ENCODE measurements around the gene TRIP10.

Gene TRIP10

GRCh38 chr19:6729573-6730152 lies 9.8 kb upstream of the TRIP10 start:
- DNase-seq: no peak

GRCh38 chr19:6730153-6730804 lies 9.2 kb upstream of the TRIP10 start:
- DNase-seq: peak; percentile 45

DNA sequence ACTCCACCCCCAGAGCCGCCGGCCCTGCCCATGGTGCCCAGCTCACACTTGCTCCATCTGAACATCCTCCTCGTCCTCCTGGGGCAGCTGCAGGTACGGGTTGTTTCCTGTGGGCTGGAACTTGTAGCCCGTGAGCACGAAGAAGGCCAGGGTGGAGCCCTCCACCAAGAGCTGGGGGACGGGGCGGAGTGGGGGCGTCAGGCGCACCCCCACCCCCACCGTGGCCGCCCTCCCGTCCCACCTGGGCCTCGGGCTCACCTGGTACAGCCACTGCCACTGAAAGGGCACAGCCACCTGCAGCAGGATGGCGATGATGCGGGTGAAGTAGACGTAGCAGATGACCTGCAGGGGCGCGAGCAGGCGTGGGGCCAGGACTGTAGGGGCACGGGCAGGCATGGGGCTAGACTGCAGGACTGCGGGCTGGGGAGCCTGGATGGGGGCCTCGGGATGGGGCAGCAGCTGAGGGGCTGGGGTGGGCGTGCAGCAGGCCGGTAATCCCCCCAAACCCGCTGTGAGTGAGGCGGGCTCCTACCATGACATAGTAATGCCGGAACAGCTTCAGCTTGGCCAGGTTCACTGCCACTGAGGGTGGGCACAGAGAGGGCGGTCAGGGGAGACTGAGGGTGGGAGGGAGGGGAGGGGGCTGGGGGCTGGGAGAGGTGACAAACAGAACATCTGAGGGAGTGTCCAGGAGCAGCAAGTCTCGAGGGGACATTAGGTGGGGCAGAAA lies 8.4 kb upstream of the TRIP10 start:
- no peak for DNase-seq

DNA sequence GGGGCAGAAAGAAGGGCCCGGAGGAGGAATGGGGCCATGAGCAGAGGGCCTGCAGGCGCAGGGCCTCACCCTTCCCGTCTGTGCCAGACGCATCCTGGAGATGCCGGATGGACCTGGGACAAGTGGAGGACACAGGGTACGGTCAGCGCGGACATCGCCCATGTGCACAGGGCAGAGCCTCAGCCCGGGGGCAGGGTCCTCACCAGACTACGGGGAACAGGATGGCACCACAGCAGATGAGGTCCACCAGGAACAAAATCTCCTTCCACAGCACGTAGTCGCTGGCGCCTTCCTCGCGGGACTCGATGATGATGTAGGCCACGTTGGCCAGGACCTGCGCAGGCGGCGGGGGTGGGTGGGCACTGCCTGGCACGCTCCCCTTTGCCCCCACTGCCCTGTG lies 7.7 kb upstream of the TRIP10 start:
- no peak for DNase-seq

GRCh38 chr19:6732803-6733337 lies 6.6 kb upstream of the TRIP10 start:
- DNase-seq: no peak

- DNase-seq: no peak
These were observed 6.0 kb upstream of the TRIP10 start for GRCh38 chr19:6733338-6734095.

- no peak for DNase-seq
These were observed 5.3 kb upstream of the TRIP10 start for GRCh38 chr19:6734096-6734696.

GRCh38 chr19:6735181-6735911 lies 4.1 kb upstream of the TRIP10 start:
- DNase-seq: no peak

GRCh38 chr19:6736169-6736916 lies 3.1 kb upstream of the TRIP10 start:
- peak; percentile 76 for DNase-seq

DNA sequence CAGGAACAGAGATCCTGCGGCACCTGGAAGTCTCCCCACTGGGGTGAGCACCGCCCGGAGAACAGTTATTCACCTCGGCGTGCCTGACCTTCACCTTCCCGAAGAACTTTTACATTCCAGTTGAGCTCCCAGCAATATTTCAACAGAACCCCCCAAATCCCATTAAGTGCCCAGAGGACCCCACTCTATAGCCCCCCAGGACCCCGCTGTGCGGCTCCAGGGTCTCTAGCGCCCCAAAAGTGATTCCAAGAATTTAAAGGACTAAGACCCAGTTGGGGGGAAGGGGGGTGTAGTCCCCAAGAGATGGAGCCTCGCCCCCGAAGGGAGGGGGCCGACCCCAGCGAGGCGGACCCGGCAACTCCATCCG lies 2.6 kb upstream of the TRIP10 start:
- no peak for DNase-seq

DNA sequence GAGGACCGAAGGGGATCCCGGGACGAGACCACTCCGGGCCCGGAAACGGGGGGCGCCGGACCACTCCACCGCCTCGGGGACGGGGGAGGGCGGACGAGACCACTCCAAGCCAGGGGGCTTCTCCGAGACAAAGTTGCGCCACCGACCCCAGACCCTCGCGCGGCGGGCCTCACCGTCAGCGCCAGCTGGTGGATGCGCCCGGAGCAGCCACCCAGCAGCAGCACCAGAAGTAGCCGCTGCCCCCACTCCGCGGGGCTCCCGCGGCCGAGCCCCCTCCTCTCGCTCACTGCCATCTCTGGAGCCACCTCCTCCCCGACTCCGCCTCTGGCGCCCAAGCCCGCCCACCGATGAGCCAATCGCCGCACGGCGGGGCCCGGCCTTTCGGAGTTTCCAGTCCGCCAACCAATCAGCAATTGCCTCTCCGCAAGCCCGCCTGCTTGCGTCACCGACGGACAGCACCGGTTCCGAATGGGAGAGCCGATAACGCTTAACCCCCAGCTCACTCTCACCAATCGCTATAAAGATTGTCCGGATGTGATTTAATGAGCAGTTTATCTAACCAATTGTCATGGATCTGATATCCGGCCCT lies 2.1 kb upstream of the TRIP10 start, which contains the start of gene GPR108:
TSS of gene GPR108 (minus strand) at position 297 of the 589 bp plus-strand sequence. CDS start at position 293, 4 bp downstream.
- DNase-seq: peak; percentile 100

GRCh38 chr19:6737873-6738786 lies 1.4 kb upstream of the TRIP10 start:
- DNase-seq: peak; percentile 84

- DNase-seq: no peak
These were observed 592 bp upstream of the TRIP10 start for GRCh38 chr19:6738787-6739389.

DNA sequence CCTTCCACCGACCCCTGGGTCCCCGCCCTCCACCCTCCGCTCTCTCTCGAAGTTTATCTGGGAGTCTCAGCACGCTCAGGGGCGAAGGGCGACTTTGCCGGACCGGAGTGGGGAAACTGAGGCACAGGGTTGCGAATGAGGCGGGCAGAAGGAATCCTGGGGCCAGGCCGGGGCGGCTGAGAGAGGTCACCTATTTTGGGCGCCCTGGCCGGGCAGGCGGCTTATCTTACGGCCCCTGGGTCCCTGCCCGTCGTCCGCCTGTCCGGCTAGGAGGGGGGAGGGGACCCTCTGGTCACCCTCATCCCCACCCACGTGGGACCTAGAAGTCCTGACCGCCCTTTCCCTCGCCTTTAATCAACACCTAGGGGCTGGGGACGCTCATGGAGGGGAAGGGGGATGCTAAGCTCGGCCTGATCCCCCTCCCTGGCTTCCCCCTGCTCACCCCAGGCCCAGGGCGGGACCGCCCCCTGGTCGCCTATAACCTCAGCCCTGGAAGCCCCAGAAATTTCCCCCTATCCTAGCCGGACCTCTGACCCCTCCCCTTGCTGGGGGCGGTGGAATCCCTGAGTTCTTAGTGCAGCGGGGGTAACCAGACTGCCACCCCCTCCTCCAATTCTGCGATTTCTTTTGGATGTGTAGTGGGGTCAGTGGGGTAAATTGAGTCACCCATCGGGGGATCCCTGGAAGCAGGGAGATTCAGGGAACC lies 556 bp downstream of the TRIP10 start:
- DNase-seq: no peak

- DNase-seq: no peak
These were observed 1.3 kb downstream of the TRIP10 start for GRCh38 chr19:6740589-6741343.

- DNase-seq: no peak
These were observed 3.6 kb downstream of the TRIP10 start for GRCh38 chr19:6743066-6743465.

GRCh38 chr19:6743714-6744380 lies 4.4 kb downstream of the TRIP10 start:
- DNase-seq: no peak
